Renal pelvis (tissue), 4 donors: ENCODE results near the gene PPP2R2D. TPM values are rescaled to one million over a fixed set of nuclear protein-coding genes. Genes with fewer than 3 reads are reported as not detected.

Experiments
- DNase-seq: peaks from one replicate; pipeline ENCODE4 v3.0.0-alpha.2; 2013
- polyA plus RNA-seq, 3 donors: library from polyadenylated mRNA; unstranded; fragments of 120-200 nt; gene quantifications; one replicate each; pipeline ENCODE4 v1.2.1, GENCODE V29; 2013; ENCODE audit not compliant: insufficient read length in 3 of 3

The PPP2R2D gene
- polyA plus RNA-seq, 3 donors: 42.0 to 46.1 (median 42.6) TPM

- DNase-seq: no peak
These were observed 24.9 kb downstream of the PPP2R2D start for GRCh38 chr10:131925716-131926115.

- no peak for DNase-seq
These were observed 25.4 kb downstream of the PPP2R2D start for GRCh38 chr10:131926253-131926652.

- DNase-seq: no peak
These were observed 26.2 kb downstream of the PPP2R2D start for GRCh38 chr10:131926743-131927595.

GRCh38 chr10:131928248-131929095 is 27.7 kb downstream of the PPP2R2D start:
- no peak for DNase-seq

GRCh38 chr10:131929122-131929845 is 28.5 kb downstream of the PPP2R2D start:
- no peak for DNase-seq

- DNase-seq: no peak
These were observed 29.3 kb downstream of the PPP2R2D start for GRCh38 chr10:131930150-131930549.

GRCh38 chr10:131930586-131931330 is 29.9 kb downstream of the PPP2R2D start:
- no peak for DNase-seq

GRCh38 chr10:131931981-131932380 is 31.2 kb downstream of the PPP2R2D start:
- DNase-seq: no peak

GRCh38 chr10:131933016-131933695 is 32.3 kb downstream of the PPP2R2D start:
- no peak for DNase-seq

- DNase-seq: no peak
These were observed 32.9 kb downstream of the PPP2R2D start for GRCh38 chr10:131933696-131934086.

GRCh38 chr10:131934769-131935168 is 34.0 kb downstream of the PPP2R2D start:
- DNase-seq: no peak

GRCh38 chr10:131935260-131935659 is 34.5 kb downstream of the PPP2R2D start:
- no peak for DNase-seq

GRCh38 chr10:131936294-131936693 is 35.5 kb downstream of the PPP2R2D start:
- DNase-seq: no peak

GRCh38 chr10:131936736-131937135 is 35.9 kb downstream of the PPP2R2D start:
- no peak for DNase-seq

- DNase-seq: peak; percentile 38
These were observed 37.0 kb downstream of the PPP2R2D start for GRCh38 chr10:131937836-131938235.

GRCh38 chr10:131938681-131939080 is 37.9 kb downstream of the PPP2R2D start:
- DNase-seq: no peak

- DNase-seq: no peak
These were observed 41.6 kb downstream of the PPP2R2D start for GRCh38 chr10:131942455-131942854.

- no peak for DNase-seq
These were observed 42.4 kb downstream of the PPP2R2D start for GRCh38 chr10:131943021-131943814.

- no peak for DNase-seq
These were observed 43.6 kb downstream of the PPP2R2D start for GRCh38 chr10:131944412-131944811.
